Measurements from ENCODE around the gene FAHD2A.
"Not testable (repeated sequence)": the region's sequence is repeated elsewhere in the genome, so short reads cannot be mapped to it uniquely, and the experiment has no call there.

FAHD2A gene

DNA sequence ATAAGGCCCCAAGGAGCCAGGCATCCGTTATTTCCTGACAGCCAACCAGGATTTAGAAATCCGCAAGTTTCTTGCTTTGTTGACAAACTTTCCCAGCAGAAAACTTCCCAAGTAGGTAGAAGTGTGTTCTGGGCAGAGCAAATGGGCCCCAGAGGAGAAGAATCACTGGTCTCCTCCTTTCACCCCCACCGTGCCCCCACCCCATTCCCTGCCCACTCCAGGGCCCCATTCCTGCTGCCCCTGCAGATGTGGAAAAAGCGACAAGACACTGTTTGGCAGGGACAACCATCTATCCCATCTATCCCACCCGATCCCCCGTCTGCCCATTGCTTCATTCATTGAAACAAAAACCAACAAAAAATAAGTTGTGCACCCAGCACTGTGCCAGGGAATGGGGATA, 10.2 kb upstream of the FAHD2A start:
- Mint-ChIP-seq H3K36me3 (ENCODE audit: low read depth) (no peaks in the 10 kb centered on the region), H3K27ac (no peak overlapping the region), H3K4me3 (no peak overlapping the region), H3K4me1 (ENCODE audit: low read depth) (peaks cover 2% of the 10 kb centered on the region), H3K9me3 (no peaks in the 10 kb centered on the region), H3K27me3 (ENCODE audit: low read depth) (no peaks in the 10 kb centered on the region)

DNA sequence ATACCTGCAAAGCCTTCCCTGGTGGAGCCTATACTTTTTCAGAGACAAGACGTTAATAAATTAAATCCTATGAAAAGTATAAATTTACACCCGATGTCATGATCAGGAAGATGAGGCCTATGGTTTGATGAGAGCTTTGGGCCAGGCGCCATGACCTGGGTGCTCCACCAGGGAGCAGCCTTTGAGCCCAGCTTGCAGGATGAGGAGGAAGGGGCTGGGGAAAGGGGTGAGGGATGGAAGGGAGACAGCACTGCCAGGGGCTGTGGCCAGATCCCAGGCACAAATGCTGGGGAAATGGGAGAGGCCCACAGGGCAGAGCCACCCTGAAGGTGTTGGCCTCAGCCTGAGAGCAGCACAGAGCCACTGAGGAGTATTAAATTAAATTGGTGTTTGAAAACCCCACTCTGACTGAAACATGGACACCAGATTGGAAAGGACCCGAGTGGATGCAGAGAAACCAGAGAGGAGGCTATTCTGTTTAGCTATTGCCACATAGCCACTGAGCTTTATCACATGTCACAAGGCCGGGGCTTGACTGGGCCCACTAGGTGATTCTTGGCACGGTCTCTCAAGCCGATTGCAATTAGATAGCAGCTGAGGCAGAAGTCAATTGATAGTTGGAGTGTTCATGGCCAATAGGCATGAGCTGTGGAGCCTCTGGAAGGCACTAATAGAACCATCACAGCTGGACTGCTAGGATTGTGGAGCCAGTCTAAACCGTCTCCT, 9.6 kb upstream of the FAHD2A start:
- Mint-ChIP-seq H3K27ac (no peak overlapping the region), H3K9me3 (no peaks in the 10 kb centered on the region), H3K36me3 (ENCODE audit: low read depth) (no peaks in the 10 kb centered on the region), H3K27me3 (ENCODE audit: low read depth) (no peaks in the 10 kb centered on the region), H3K4me1 (ENCODE audit: low read depth) (peaks cover 2% of the 10 kb centered on the region), H3K4me3 (no peak overlapping the region)

DNA sequence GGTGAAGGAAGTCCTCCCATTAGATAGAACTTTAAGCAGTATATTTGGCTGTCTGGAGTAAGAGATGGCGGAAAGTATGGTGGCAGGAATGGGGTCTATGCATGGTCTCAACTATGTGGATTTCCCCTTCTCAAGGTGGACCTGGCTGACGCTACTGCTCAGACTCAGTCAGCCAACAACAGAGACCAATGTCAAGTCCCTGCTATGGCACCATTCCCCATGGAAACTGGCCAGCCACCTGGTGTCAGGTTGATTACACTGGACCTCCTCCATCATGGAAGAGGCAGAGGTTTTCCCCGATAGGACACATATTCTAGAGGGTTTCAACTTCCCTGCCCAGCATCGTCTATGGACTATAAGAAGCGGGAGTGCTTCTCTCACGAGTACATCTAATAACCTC, 8.6 kb upstream of the FAHD2A start:
- Mint-ChIP-seq H3K36me3 (ENCODE audit: low read depth) (no peaks in the 10 kb centered on the region), H3K4me3 (no peak overlapping the region), H3K27ac (no peak overlapping the region), H3K27me3 (ENCODE audit: low read depth) (no peaks in the 10 kb centered on the region), H3K9me3 (no peaks in the 10 kb centered on the region), H3K4me1 (ENCODE audit: low read depth) (peaks cover 2% of the 10 kb centered on the region)

DNA sequence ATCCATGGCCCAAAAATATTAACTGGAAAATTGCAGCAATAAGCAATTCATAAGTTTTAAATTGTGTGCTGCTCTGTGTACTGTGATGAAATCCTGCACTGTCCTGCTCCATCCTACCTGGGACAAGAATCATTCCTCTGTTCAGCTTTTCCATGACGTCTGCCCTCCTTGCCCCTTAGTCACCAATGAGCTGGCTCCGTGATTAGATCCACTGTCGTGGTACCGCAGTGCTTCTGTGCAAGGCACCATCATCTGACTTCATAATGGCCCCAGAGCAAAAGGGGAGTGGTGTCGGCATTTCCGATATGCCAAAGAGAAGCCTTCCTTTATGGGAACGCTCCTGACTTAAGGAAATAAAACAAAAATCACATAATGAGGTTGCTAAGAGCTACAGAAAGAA, 3.4 kb upstream of the FAHD2A start:
- no peaks in the 10 kb centered on the region for H3K36me3 Mint-ChIP-seq (ENCODE audit: low read depth)
- H3K4me1 Mint-ChIP-seq (ENCODE audit: low read depth) = peaks cover 21% of the 10 kb centered on the region
- H3K4me3 Mint-ChIP-seq = no peak overlapping the region
- no peaks in the 10 kb centered on the region for H3K9me3 Mint-ChIP-seq
- H3K27ac Mint-ChIP-seq = no peak overlapping the region
- H3K27me3 Mint-ChIP-seq (ENCODE audit: low read depth) = no peaks in the 10 kb centered on the region

DNA sequence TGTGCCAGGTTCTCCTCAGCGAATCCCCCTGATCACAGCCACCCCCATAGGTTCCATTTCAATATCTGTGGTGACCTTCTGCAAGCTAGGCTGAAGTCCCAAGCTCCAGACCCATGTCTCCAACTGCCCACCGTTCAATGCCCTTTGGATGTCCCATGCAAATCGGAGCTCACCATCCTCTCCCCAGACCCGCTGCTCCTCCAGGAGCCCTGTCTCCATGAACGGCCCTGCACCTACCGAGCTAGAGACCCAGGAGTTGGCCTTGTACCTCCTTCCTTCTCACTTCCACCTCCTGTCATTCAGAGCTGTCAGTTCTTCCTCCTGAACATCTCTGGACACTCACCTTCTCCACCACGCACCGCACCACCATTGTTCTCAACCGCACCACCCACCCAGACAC, 1.0 kb upstream of the FAHD2A start:
- Mint-ChIP-seq H3K36me3 (ENCODE audit: low read depth) (no peaks in the 10 kb centered on the region), H3K4me3 (peak overlapping the region; percentile 96), H3K9me3 (no peaks in the 10 kb centered on the region), H3K27me3 (ENCODE audit: low read depth) (no peaks in the 10 kb centered on the region), H3K27ac (peak overlapping the region; percentile 95), H3K4me1 (ENCODE audit: low read depth) (peaks cover 24% of the 10 kb centered on the region)

DNA sequence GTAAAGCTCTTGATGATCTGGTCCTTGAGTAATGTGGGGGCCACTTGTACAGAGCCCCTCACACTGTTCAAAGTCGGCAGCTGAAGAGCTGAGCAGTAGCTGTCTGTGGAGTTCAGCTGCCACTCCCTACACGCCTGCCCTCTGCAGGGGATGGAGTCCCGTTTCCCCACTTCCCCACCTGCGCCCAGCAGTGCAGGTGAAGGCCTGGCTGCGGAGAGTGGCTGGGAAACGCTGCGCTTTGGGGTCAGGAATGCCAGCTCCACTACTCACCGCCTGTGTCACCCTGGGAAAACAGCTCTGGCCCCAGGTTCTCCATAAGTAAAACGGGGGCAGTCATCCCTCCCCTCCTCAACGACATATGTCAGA, 521 bp upstream of the FAHD2A start:
- Mint-ChIP-seq H3K4me3 (peak overlapping the region; percentile 96), H3K27ac (peak overlapping the region; percentile 95), H3K4me1 (ENCODE audit: low read depth) (peaks cover 24% of the 10 kb centered on the region)
- H3K36me3 Mint-ChIP-seq (ENCODE audit: low read depth); H3K27me3 Mint-ChIP-seq (ENCODE audit: low read depth); H3K9me3 Mint-ChIP-seq: not testable (repeated sequence)

DNA sequence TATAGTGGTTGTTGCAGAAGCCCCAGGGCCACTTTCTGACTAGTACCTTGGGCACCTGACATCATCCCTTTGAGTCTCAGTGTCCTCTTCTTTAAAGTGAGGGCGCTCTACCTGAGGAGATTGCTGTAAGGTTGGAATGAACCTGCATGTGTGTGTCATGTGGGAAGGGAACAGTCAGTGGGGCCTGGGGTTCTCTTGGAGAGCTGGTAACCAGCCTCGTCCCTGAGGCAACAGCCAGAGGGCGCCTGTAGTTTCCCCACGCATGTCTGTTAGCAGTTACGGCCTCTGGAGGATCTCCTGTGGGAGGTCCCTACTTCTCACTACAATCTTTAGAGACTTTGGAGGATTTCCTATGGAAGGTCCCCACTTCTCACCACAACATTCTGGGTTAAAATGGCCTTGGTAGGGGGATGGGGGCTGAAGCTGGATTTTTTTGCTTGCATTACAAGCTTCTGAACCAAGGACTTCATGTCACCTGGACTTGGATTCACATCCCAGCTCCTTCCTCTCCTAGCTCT, 755 bp downstream of the FAHD2A start:
- H3K36me3 Mint-ChIP-seq (ENCODE audit: low read depth); H3K9me3 Mint-ChIP-seq; H3K27me3 Mint-ChIP-seq (ENCODE audit: low read depth): not testable (repeated sequence)
- peak overlapping the region; percentile 95 for H3K27ac Mint-ChIP-seq
- H3K4me3 Mint-ChIP-seq = peak overlapping the region; percentile 96
- peaks cover 24% of the 10 kb centered on the region for H3K4me1 Mint-ChIP-seq (ENCODE audit: low read depth)

DNA sequence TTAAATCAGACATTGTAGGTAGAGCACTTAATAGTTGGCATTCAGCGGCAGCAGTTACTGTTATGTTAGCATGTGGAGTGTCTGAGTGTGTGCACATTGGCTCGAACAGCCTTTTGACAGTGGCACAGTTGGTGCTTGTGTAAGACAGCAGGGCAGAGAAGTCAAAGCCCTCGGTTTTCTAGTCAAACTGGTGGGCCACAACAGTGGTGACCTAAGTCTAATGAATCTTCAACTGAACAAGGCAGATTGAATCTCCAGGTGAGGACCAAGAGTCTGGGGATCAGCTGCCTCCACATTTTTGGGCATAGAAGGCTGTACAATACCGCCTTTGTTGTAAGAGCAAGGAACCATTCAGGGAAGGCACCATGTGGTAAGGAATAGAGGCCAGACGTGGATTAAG, 1.3 kb downstream of the FAHD2A start:
- not testable (repeated sequence) for H3K27me3 Mint-ChIP-seq (ENCODE audit: low read depth); H3K27ac Mint-ChIP-seq; H3K9me3 Mint-ChIP-seq; H3K36me3 Mint-ChIP-seq (ENCODE audit: low read depth)
- Mint-ChIP-seq H3K4me1 (ENCODE audit: low read depth) (peaks cover 24% of the 10 kb centered on the region), H3K4me3 (peak overlapping the region; percentile 96)

DNA sequence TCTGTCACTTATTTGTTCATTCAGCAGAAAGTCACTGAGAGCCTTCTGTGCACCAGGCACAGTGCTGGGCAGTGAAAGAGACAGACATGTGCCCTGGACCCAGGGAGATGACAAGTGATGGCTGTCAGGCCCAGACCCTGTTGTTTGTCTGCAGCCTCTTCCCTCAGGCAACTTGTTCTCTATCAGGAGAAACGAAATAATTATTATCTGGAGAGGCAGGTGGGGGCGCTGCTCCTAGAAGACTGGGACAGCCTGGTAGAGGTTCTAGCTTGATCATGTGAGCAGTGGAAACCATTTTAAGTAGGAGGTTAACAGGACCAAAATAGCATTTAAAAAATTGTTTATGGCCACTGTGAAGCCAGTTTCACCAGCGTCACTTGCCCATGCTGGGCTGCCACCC, 2.2 kb downstream of the FAHD2A start:
- H3K4me3 Mint-ChIP-seq; H3K36me3 Mint-ChIP-seq (ENCODE audit: low read depth); H3K27ac Mint-ChIP-seq; H3K9me3 Mint-ChIP-seq; H3K27me3 Mint-ChIP-seq (ENCODE audit: low read depth): not testable (repeated sequence)
- peaks cover 24% of the 10 kb centered on the region for H3K4me1 Mint-ChIP-seq (ENCODE audit: low read depth)

DNA sequence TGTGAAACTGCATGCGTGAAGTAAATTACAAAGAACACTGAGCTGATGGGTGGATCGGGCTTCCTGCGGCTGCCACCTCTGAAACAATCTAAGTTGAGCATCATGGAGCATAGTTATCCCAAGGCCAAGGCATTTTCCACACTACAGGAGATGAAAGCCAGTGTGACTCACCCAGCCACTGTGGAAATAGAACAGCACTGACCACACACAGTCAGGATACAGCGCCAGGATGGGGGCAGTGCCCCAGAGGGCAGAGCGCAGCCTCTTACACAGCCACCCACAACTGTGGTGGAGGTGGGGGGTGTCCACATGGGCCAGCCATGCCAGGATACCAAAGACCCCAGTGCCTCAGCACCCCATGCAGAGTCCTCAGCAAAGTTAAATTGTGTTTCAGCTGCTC, 8.7 kb downstream of the FAHD2A start:
- H3K4me1 Mint-ChIP-seq (ENCODE audit: low read depth); H3K27ac Mint-ChIP-seq; H3K4me3 Mint-ChIP-seq; H3K27me3 Mint-ChIP-seq (ENCODE audit: low read depth); H3K36me3 Mint-ChIP-seq (ENCODE audit: low read depth); H3K9me3 Mint-ChIP-seq: not testable (repeated sequence)

DNA sequence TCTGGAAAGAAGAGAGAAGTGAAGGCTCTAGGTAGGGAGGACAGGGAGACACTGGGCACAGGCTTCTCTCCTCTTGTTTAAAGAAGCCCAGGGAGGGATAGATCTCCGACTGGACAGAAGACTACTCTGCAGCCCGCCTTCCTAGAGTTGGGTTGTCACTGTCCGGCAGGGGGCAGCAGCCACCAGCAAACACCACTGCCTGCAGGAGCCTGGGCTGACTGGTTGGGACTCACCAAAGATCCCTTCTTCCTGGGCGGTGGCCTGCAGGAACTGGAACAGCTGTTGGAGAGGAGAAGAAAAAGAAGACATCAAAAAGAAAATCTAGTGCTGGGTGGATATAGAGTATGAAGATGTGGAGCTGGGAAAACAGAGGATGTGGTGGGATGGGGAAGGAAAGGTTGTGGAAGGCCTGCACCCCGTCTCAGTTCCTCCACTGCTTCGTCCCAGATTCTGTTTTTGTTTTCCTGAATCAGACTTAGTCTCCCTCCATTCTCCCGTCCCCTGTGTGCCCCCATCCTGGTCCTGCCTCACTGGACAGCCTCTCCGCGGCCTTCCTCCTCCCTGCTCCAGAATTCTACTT, 11.6 kb downstream of the FAHD2A start:
- H3K36me3 Mint-ChIP-seq (ENCODE audit: low read depth); H3K27ac Mint-ChIP-seq; H3K4me3 Mint-ChIP-seq; H3K9me3 Mint-ChIP-seq; H3K27me3 Mint-ChIP-seq (ENCODE audit: low read depth); H3K4me1 Mint-ChIP-seq (ENCODE audit: low read depth): not testable (repeated sequence)

DNA sequence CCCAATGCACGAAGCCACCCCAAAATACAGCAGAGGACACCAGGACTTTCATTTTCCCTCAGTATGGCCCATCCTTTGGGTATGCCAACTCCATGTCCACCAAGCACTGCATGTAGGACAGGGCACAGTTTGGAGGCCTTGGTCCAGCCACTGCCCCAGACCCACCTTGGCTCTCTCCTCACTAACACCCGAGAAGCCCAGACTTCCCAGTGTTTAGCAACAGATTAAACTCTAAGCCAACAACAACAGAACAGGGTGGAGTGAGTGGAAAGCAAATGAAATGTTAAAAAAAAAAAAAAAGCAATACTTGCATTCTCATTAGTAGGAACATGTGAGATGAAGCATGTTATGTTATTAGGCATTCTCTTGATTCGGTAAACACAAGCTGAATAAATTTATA, 12.6 kb downstream of the FAHD2A start:
- H3K4me1 Mint-ChIP-seq (ENCODE audit: low read depth); H3K27ac Mint-ChIP-seq; H3K36me3 Mint-ChIP-seq (ENCODE audit: low read depth); H3K27me3 Mint-ChIP-seq (ENCODE audit: low read depth); H3K9me3 Mint-ChIP-seq; H3K4me3 Mint-ChIP-seq: not testable (repeated sequence)

DNA sequence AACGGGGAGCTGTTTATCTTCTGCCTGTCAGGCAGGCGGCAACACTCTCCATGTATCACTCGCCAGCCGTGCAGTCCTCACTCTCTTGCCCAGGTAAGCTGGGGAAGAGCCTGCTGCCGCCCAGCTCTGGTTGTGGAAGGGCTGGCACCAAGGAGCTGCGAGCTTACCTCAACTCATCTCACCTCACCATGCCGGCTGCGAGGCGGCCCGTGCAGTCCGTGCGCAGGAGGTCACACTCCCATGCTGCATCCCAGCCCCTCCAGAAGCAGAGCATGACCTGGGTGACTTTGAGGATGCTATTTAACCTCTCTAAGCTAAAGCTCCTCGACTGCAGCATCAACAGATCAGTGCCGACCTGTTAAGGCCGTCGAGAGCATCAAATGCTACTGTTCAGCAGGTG, 13.1 kb downstream of the FAHD2A start:
- not testable (repeated sequence) for H3K9me3 Mint-ChIP-seq; H3K4me3 Mint-ChIP-seq; H3K36me3 Mint-ChIP-seq (ENCODE audit: low read depth); H3K27me3 Mint-ChIP-seq (ENCODE audit: low read depth); H3K27ac Mint-ChIP-seq; H3K4me1 Mint-ChIP-seq (ENCODE audit: low read depth)

DNA sequence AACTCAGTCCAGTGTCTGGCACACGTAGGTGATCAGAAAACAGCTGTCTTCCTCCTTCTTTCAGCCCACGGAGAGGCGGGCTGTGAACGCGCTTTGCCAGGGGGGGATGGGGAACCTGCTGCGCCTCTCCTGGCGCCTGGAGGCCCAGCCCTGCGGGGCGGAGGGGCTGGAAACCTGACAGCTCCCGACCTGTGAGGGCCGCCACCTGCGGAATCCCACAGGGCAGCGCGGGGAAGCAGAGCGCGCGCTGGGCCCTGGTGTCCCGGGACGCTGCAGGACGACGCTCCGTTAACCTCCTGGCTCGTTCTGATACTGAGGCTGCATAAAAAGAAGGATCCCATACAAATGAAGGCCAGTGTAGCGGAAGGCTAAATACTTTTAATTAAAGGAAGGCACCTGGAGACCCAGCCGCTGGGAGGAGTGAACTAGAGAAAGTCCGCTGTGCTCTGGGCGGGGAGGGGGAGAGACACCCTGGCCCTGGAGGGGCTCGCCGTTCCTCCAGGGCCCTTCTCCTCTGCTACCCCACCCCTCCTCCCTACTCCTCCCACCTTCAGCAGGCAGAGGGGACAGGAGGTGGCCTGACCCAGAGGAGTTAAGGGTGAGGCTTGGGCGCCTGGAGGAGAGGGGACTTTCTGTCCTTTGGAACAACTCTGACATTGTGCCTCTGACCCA, 24.8 kb downstream of the FAHD2A start:
- not testable (repeated sequence) for H3K4me3 Mint-ChIP-seq; H3K9me3 Mint-ChIP-seq; H3K36me3 Mint-ChIP-seq (ENCODE audit: low read depth); H3K27ac Mint-ChIP-seq; H3K27me3 Mint-ChIP-seq (ENCODE audit: low read depth); H3K4me1 Mint-ChIP-seq (ENCODE audit: low read depth)

DNA sequence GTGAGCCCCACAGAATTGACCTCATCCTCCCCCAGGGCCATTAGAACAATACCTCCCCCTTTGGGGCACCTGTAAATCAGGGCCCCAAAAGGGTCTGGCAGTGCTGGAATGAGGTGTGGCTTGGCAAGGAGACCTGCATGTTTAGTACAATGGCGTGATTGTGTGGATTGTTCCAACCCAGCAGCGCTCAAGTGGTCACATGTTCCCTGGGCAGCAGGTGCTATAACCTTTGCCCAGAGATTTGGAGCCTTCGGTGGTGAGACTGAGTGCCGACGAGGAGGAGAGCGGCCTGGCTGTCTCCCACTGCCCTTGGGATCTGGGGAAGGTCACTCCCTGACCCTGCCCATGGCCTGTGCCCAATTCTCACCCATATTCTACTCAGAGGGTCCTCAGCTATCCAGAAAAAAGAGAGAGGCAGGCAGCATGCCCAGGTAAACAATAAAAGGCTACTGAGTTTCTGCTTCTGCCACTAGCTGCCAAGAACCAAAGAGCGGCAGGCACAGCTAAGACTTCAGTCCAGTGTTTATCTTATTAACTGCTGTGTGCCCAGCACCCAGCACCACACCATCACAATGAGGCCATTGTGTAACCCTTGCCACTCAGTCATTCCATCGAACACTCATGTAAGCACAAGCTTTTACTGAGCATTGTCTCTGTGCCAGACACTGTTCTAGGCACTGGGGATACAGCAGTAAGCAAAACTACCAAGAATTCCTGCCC, 27.4 kb downstream of the FAHD2A start:
- not testable (repeated sequence) for H3K27me3 Mint-ChIP-seq (ENCODE audit: low read depth); H3K9me3 Mint-ChIP-seq; H3K4me3 Mint-ChIP-seq; H3K36me3 Mint-ChIP-seq (ENCODE audit: low read depth); H3K4me1 Mint-ChIP-seq (ENCODE audit: low read depth); H3K27ac Mint-ChIP-seq
